Kidney tubule cell (primary cell): Measurements from ENCODE around the gene ESRRB.

ENCODE experiments used
- DNase-seq: peaks from one replicate; pipeline ENCODE4 v3.0.0-alpha.2; 2018; ENCODE audit warnings: low spot score

The ESRRB gene

GRCh38 chr14:76407449-76408150, 31.7 kb downstream of the ESRRB start:
- no peak for DNase-seq

- no peak for DNase-seq
These were observed 32.9 kb downstream of the ESRRB start for GRCh38 chr14:76408877-76409276.

GRCh38 chr14:76412501-76412900, 36.6 kb downstream of the ESRRB start:
- DNase-seq, result no peak

GRCh38 chr14:76413106-76413961, 37.4 kb downstream of the ESRRB start:
- DNase-seq, result no peak

- DNase-seq, result no peak
These were observed 38.1 kb downstream of the ESRRB start for GRCh38 chr14:76413962-76414600.

GRCh38 chr14:76419399-76419798, 43.5 kb downstream of the ESRRB start:
- DNase-seq, result no peak

GRCh38 chr14:76420827-76421226, 44.9 kb downstream of the ESRRB start:
- DNase-seq, result no peak

- DNase-seq, result no peak
These were observed 45.7 kb downstream of the ESRRB start for GRCh38 chr14:76421662-76422061.

- no peak for DNase-seq
These were observed 46.7 kb downstream of the ESRRB start for GRCh38 chr14:76422662-76423061.

- DNase-seq, result no peak
These were observed 47.6 kb downstream of the ESRRB start for GRCh38 chr14:76423534-76423933.

- DNase-seq, result no peak
These were observed 48.4 kb downstream of the ESRRB start for GRCh38 chr14:76424359-76424758.

- DNase-seq, result no peak
These were observed 50.3 kb downstream of the ESRRB start for GRCh38 chr14:76426161-76426696.

- no peak for DNase-seq
These were observed 52.7 kb downstream of the ESRRB start for GRCh38 chr14:76428611-76429010.

GRCh38 chr14:76430017-76430416, 54.1 kb downstream of the ESRRB start:
- DNase-seq, result no peak

- no peak for DNase-seq
These were observed 54.6 kb downstream of the ESRRB start for GRCh38 chr14:76430475-76430980.

GRCh38 chr14:76431538-76431937, 55.6 kb downstream of the ESRRB start:
- no peak for DNase-seq

GRCh38 chr14:76432827-76433752, 57.2 kb downstream of the ESRRB start:
- DNase-seq, result peak; percentile 6

- no peak for DNase-seq
These were observed 58.3 kb downstream of the ESRRB start for GRCh38 chr14:76434220-76434619.

- DNase-seq, result no peak
These were observed 63.4 kb downstream of the ESRRB start for GRCh38 chr14:76439237-76439775.

GRCh38 chr14:76446486-76446885, 70.5 kb downstream of the ESRRB start:
- DNase-seq, result no peak

- DNase-seq, result no peak
These were observed 71.0 kb downstream of the ESRRB start for GRCh38 chr14:76446921-76447320.
